Neural cell (in vitro differentiated cells): Measurements from ENCODE around the gene OPRD1. TPM values are rescaled to one million over a fixed set of nuclear protein-coding genes. Genes with fewer than 3 reads are reported as not detected.

Experiments
- H2AFZ ChIP-seq: fragments of 200-600, 300-800 bp; sonication (generic), shearing (Covaris generic); 2 replicates; pipeline ENCODE4 v1.6.0; 2014; ENCODE audit warnings: low read depth, mild to moderate bottlenecking, antibody characterized with exemption, low read length, moderate library complexity
- H3F3A ChIP-seq: fragments of 200-600 bp; shearing (Covaris generic); 2 replicates; pipeline ENCODE4 v1.6.1; 2016; ENCODE audit warnings: mild to moderate bottlenecking, moderate library complexity, mixed read lengths, antibody characterized with exemption, low read length; ENCODE audit not compliant: insufficient read depth, poor library complexity, severe bottlenecking
- H3K27ac ChIP-seq: fragments of 200-600, 300-800 bp; sonication (generic), shearing (Covaris generic); 2 replicates; pipeline ENCODE4 v1.5.1; 2014; ENCODE audit warnings: mild to moderate bottlenecking, low read length, moderate library complexity
- H3K27me3 ChIP-seq: fragments of 300-800, 200-600 bp; sonication (generic), shearing (Covaris generic); 2 replicates; pipeline ENCODE4 v1.6.0; 2014; ENCODE audit warnings: mild to moderate bottlenecking, low read depth, low read length, moderate library complexity; ENCODE audit not compliant: insufficient read depth
- H3K36me3 ChIP-seq: fragments of 300-800, 200-600 bp; sonication (generic), shearing (Covaris generic); 2 replicates; pipeline ENCODE4 v1.5.1; 2014; ENCODE audit warnings: mild to moderate bottlenecking, antibody characterized with exemption, low read length, moderate library complexity; ENCODE audit not compliant: insufficient read depth
- H3K4me2 ChIP-seq: fragments of 300-800, 200-600 bp; sonication (generic), shearing (Covaris generic); 2 replicates; pipeline ENCODE4 v1.6.0; 2014; ENCODE audit warnings: mild to moderate bottlenecking, low read length
- H3K4me3 ChIP-seq: fragments of 300-800, 200-600 bp; sonication (generic), shearing (Covaris generic); 2 replicates; pipeline ENCODE4 v1.5.1; 2014; ENCODE audit warnings: mild to moderate bottlenecking, low read length, moderate library complexity
- H3K79me2 ChIP-seq: fragments of 200-600 bp; shearing (Covaris generic); replicated peaks from 2 replicates; pipeline ENCODE4 v1.6.0; 2014; ENCODE audit warnings: mild to moderate bottlenecking, low read length, moderate library complexity; ENCODE audit not compliant: insufficient read depth
- H3K9ac ChIP-seq: fragments of 300-800, 200-600 bp; sonication (generic), shearing (Covaris generic); 2 replicates; pipeline ENCODE4 v1.6.1; 2016; ENCODE audit warnings: mild to moderate bottlenecking, low read length, mixed read lengths
- H3K9me2 ChIP-seq: fragments of 200-600 bp; shearing (Covaris generic); 2 replicates; pipeline ENCODE4 v1.6.1; 2016; ENCODE audit warnings: mild to moderate bottlenecking, low read length, mixed read lengths; ENCODE audit not compliant: insufficient read depth
- H3K9me3 ChIP-seq: fragments of 200-600, 300-800 bp; sonication (generic), shearing (Covaris generic); 2 replicates; pipeline ENCODE4 v1.6.1; 2016; ENCODE audit warnings: mild to moderate bottlenecking, mixed run types, low read length, moderate library complexity, mixed read lengths
- H4K20me1 ChIP-seq: fragments of 200-600 bp; shearing (Covaris generic); 2 replicates; pipeline ENCODE4 v1.6.1; 2016; ENCODE audit warnings: mild to moderate bottlenecking, mixed run types; ENCODE audit not compliant: insufficient read depth
- EP300 ChIP-seq: fragments of 450-650 bp; conservative IDR thresholded peaks from 2 replicates; pipeline ENCODE4 v1.6.1; 2014; ENCODE audit warnings: antibody characterized with exemption, mild to moderate bottlenecking, moderate library complexity; ENCODE audit not compliant: poor library complexity, severe bottlenecking
- EZH2 ChIP-seq: fragments of 200-600, 300-800 bp; shearing (Covaris generic), sonication (generic); IDR thresholded peaks from 2 replicates; pipeline ENCODE4 v1.6.1; 2014; ENCODE audit warnings: antibody characterized with exemption, low read length, borderline replicate concordance, mild to moderate bottlenecking; ENCODE audit not compliant: insufficient read depth, poor library complexity, severe bottlenecking
- MXI1 ChIP-seq: fragments of 450-650 bp; conservative IDR thresholded peaks from 2 replicates; pipeline ENCODE4 v1.6.1; 2014; ENCODE audit warnings: antibody characterized with exemption, mild to moderate bottlenecking; ENCODE audit not compliant: poor library complexity, severe bottlenecking
- POLR2AphosphoS5 ChIP-seq: IDR thresholded peaks from 2 replicates; pipeline ENCODE4 v1.6.1; 2012
- RAD21 ChIP-seq: fragments of 450-650 bp; conservative IDR thresholded peaks from 2 replicates; pipeline ENCODE4 v1.6.1; 2014; ENCODE audit warnings: antibody characterized with exemption, mild to moderate bottlenecking, moderate library complexity
- REST ChIP-seq: IDR thresholded peaks from 2 replicates; pipeline ENCODE4 v1.6.1; 2012; ENCODE audit warnings: borderline replicate concordance
- SMC3 ChIP-seq: fragments of 450-650 bp; conservative IDR thresholded peaks from 2 replicates; pipeline ENCODE4 v1.6.1; 2014; ENCODE audit warnings: antibody characterized with exemption, mild to moderate bottlenecking, moderate library complexity; ENCODE audit not compliant: poor library complexity
- TAF1 ChIP-seq: IDR thresholded peaks from 2 replicates; pipeline ENCODE4 v1.6.1; 2012; ENCODE audit warnings: low read depth
- polyA plus RNA-seq: library from polyadenylated mRNA; depleted of rRNA; stranded (reverse); fragments of >200 nt; gene quantifications from 2 replicates; pipeline ENCODE4 v1.2.3, GENCODE V29; 2014
- TF ChIP-seq, protein P1 (sequence below): fragments of 450-650 bp; IDR thresholded peaks from 2 replicates; pipeline ENCODE4 v1.5.1; 2014; ENCODE audit warnings: antibody characterized with exemption, mild to moderate bottlenecking, moderate library complexity; ENCODE audit not compliant: poor library complexity, severe bottlenecking

OPRD1 gene
- polyA plus RNA-seq, 1 donor from 2014 or later = 0.09 TPM

- H3K9ac ChIP-seq = no peak overlapping the region
- H3K4me3 ChIP-seq = no peak overlapping the region
- no peaks in the 10 kb centered on the region for H3K27me3 ChIP-seq
- H3K9me2 ChIP-seq = no peaks in the 10 kb centered on the region
- H3K79me2 ChIP-seq = no peaks in the 10 kb centered on the region
- no peaks in the 10 kb centered on the region for H3K36me3 ChIP-seq
- TF ChIP-seq REST (no peak), EP300 (no peak), TAF1 (no peak), MXI1 (no peak), EZH2 (no peak)
- H3K9me3 ChIP-seq = no peaks in the 10 kb centered on the region
- no peak overlapping the region for H3K4me2 ChIP-seq
- no peaks in the 10 kb centered on the region for H4K20me1 ChIP-seq
- H2AFZ ChIP-seq = no peak overlapping the region
- H3F3A ChIP-seq = no peaks in the 10 kb centered on the region
- H3K27ac ChIP-seq = no peak overlapping the region
Observed at GRCh38 chr1:28895896-28896608, 84.1 kb downstream of the OPRD1 start.

- Histone ChIP-seq H3F3A (no peaks in the 10 kb centered on the region), H3K9me3 (no peaks in the 10 kb centered on the region), H3K4me2 (no peak overlapping the region), H3K9ac (no peak overlapping the region), H3K79me2 (no peaks in the 10 kb centered on the region), H3K27ac (no peak overlapping the region), H2AFZ (no peak overlapping the region), H3K9me2 (no peaks in the 10 kb centered on the region), H4K20me1 (no peaks in the 10 kb centered on the region), H3K27me3 (no peaks in the 10 kb centered on the region), H3K36me3 (no peaks in the 10 kb centered on the region), H3K4me3 (no peak overlapping the region)
- TF ChIP-seq REST = no peak
- TF ChIP-seq TAF1 = no peak
- TF ChIP-seq EP300 = no peak
- TF ChIP-seq MXI1 = no peak
- TF ChIP-seq RAD21 = no peak
- TF ChIP-seq SMC3 = no peak
- TF ChIP-seq POLR2AphosphoS5 = no peak
- TF ChIP-seq, protein P1, sequence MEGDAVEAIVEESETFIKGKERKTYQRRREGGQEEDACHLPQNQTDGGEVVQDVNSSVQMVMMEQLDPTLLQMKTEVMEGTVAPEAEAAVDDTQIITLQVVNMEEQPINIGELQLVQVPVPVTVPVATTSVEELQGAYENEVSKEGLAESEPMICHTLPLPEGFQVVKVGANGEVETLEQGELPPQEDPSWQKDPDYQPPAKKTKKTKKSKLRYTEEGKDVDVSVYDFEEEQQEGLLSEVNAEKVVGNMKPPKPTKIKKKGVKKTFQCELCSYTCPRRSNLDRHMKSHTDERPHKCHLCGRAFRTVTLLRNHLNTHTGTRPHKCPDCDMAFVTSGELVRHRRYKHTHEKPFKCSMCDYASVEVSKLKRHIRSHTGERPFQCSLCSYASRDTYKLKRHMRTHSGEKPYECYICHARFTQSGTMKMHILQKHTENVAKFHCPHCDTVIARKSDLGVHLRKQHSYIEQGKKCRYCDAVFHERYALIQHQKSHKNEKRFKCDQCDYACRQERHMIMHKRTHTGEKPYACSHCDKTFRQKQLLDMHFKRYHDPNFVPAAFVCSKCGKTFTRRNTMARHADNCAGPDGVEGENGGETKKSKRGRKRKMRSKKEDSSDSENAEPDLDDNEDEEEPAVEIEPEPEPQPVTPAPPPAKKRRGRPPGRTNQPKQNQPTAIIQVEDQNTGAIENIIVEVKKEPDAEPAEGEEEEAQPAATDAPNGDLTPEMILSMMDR = no peak
Observed at GRCh38 chr1:28896609-28896986, 84.6 kb downstream of the OPRD1 start.
